ENCODE measurements around the gene UBAC2.
A peak's percentile ranks its signal among the peaks of the same experiment; 100 is the strongest.
"Not testable (repeated sequence)": the region's sequence is repeated elsewhere in the genome, so short reads cannot be mapped to it uniquely, and the experiment has no call there.

UBAC2 gene

GRCh38 chr13:99376924-99377323 is 176.3 kb downstream of the UBAC2 start:
- DNase-seq: no peak

DNA sequence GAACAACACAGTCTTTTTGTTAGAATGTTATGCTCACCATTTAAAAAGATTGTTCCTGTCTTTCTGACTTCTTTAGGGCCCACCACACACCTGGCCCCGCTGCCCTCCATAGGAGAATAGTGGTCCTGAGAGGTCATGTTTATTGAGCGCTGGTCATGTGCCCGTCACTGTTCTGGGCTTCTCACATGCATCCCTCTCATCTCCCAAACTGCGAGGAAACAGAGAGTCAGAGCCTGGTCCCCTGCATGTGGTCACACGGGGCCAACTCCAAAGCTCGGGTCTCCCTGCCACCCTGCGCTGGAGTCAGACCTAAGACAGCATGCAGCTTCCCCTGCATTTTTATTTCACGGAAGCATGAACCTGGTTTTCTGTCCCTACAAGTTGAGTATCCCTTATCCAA is 177.0 kb downstream of the UBAC2 start:
- no peak for DNase-seq

DNA sequence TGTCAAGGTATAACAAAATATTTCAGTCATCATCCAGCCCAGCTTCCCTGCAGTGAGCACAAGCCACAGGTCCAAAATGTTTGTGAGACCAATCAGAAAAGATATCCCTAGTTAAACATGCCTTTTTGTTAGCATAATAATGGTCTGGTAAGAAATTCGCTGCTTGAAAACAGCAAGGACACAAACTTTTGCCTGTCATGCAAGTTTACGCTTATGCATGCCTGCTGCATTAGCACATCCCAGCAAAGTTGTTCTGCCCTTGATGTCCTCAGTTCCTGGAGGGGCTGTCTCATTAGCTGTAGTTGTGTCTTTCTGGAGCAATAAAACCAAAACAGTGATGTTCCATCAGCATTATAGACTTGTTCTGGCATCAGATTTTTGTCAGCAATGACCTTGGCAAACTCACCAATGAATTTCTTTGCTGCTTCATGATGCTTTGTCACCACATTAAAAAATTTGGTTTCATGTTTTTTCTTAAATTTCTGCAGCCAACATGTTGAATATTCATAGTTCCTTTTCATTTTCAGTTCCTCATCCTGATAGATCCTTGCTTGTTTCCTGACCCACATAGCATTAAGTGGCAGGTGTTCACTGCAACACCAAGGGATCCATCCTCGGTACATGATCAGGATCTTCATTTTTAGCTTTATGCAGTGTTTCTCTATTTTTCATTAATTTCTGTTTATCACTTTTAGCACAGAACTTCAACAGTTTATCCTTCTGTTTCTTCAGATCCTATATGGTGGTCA is 178.5 kb downstream of the UBAC2 start:
- no peak for DNase-seq

- no peak for DNase-seq
These were observed 179.5 kb downstream of the UBAC2 start for GRCh38 chr13:99379856-99380801.

- no peak for DNase-seq
These were observed 180.4 kb downstream of the UBAC2 start for GRCh38 chr13:99380921-99381645.

DNA sequence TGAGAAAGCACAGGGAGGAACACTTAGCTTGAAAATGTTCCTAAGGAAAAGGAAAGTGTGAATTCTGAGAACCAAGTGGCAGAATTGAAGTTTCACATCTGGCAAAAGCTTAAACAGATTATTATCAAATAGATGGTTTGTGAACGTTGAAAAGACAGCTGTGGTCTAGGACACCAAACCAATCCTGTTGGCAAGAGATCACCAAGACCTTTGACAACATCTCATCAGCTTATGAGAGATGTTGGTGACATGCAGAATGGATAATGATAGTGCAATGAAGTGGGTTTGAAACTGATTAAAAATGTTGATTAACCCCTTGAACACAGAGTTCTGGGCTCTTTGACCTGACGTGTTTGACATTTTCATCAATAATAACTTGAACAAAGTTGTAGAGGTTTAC is 181.1 kb downstream of the UBAC2 start:
- no peak for DNase-seq

- DNase-seq: no peak
These were observed 181.9 kb downstream of the UBAC2 start for GRCh38 chr13:99382428-99383133.

GRCh38 chr13:99383511-99383921 is 182.9 kb downstream of the UBAC2 start:
- DNase-seq: no peak

- no peak for DNase-seq
These were observed 183.3 kb downstream of the UBAC2 start for GRCh38 chr13:99383946-99384345.

GRCh38 chr13:99384468-99384867 is 183.8 kb downstream of the UBAC2 start:
- peak in 15 of 51 donors; percentile 6 to 70 (median 38) for DNase-seq

DNA sequence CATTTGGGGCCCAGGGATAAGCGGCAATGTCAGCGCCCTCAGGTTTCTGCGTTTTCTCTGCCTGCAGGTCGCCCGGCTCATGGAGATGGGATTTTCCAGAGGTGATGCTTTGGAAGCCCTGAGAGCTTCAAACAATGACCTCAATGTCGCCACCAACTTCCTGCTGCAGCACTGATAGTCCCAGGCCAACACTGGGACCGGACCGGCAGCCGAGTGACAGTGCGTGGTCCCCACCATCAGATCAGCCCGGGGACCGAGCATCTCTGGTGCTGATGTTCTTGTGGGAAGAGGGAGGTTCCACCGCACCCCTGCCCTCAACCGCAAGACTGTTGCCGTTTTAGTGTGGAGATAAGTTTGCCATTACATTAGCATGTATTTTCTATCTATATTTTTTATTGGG is 184.5 kb downstream of the UBAC2 start:
- DNase-seq: no peak

- DNase-seq: no peak
These were observed 185.3 kb downstream of the UBAC2 start for GRCh38 chr13:99385940-99386339.

- DNase-seq: no peak
These were observed 185.8 kb downstream of the UBAC2 start for GRCh38 chr13:99386495-99386894.

- peak in 6 of 51 donors; percentile 3 to 29 (median 14) for DNase-seq
These were observed 186.5 kb downstream of the UBAC2 start for GRCh38 chr13:99386911-99387788.

GRCh38 chr13:99388334-99388923 is 187.8 kb downstream of the UBAC2 start:
- DNase-seq: no peak

DNA sequence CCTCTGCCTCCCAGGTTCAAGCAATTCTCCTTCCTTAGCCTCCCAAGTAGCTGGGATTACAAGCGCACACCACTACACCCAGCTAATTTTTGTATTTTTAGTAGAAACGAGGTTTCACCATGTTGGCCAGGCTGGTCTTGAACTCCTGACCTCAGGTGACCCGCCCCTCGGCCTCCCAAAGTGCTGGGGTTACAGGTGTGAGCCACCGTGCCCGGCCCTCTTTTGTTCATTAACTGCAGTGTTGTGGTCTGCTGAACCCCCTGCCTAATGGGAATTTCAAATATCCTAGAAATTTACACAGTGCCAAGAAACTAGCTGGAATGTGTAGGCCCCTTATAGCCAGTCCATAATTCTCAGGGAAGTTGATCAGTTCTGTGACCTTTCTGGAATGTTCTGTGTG is 188.4 kb downstream of the UBAC2 start:
- not testable (repeated sequence) for DNase-seq

- DNase-seq: no peak
These were observed 189.1 kb downstream of the UBAC2 start for GRCh38 chr13:99389520-99390304.

DNA sequence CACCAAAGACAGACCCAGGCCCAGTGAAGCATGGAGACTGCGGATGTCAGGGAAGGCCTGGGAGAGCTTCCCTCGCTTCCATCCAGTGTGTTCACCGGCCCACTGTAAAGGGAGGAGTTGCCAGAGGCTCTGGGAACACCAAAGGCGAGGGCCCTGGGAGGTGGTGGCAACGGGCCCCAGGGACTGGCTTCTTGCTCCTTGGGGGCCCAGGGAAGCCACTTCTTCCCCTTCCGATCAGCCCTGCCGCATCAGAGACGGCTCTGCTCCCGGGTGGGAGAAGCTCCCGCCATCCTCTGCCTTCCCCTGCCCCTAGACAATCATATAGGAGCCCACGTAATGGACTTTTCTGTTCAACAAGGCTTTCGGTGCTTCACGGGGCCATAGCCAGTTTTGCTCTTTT is 189.9 kb downstream of the UBAC2 start:
- DNase-seq: no peak
